Ishikawa (cell line): ENCODE data around the gene TENM3.

Experiments used
- CEBPB ChIP-seq: IDR thresholded peaks from 2 replicates; pipeline ENCODE4 v1.6.1; 2012
- CREB1 ChIP-seq: IDR thresholded peaks from 2 replicates; pipeline ENCODE4 v1.6.1; 2012; ENCODE audit warnings: low read depth
- EGR1 ChIP-seq: IDR thresholded peaks from 2 replicates; pipeline ENCODE4 v1.6.1; 2012
- EP300 ChIP-seq: IDR thresholded peaks from 2 replicates; pipeline ENCODE4 v1.6.1; 2012; ENCODE audit warnings: borderline replicate concordance
- FOXM1 ChIP-seq: IDR thresholded peaks from 2 replicates; pipeline ENCODE4 v1.6.1; 2012; ENCODE audit warnings: low read depth, borderline replicate concordance
- MAX ChIP-seq: IDR thresholded peaks from 2 replicates; pipeline ENCODE4 v1.6.1; 2012
- NFIC ChIP-seq: IDR thresholded peaks from 2 replicates; pipeline ENCODE4 v1.6.1; 2012
- RAD21 ChIP-seq: IDR thresholded peaks from 2 replicates; pipeline ENCODE4 v1.6.1; 2012; ENCODE audit warnings: low read depth
- REST ChIP-seq: IDR thresholded peaks from 2 replicates; pipeline ENCODE4 v1.6.1; 2012; ENCODE audit warnings: low read depth, mild to moderate bottlenecking
- TAF1 ChIP-seq: IDR thresholded peaks from 2 replicates; pipeline ENCODE4 v1.6.1; 2012; ENCODE audit warnings: low read depth, mild to moderate bottlenecking
- TCF12 ChIP-seq: IDR thresholded peaks from 2 replicates; pipeline ENCODE4 v1.6.1; 2012; ENCODE audit warnings: low read depth
- TEAD4 ChIP-seq: IDR thresholded peaks from 2 replicates; pipeline ENCODE4 v1.6.1; 2012
- USF1 ChIP-seq: IDR thresholded peaks from 2 replicates; pipeline ENCODE4 v1.6.1; 2012
- YY1 ChIP-seq: IDR thresholded peaks from 2 replicates; pipeline ENCODE4 v1.6.1; 2012; ENCODE audit warnings: low read depth
- ZBTB7A ChIP-seq: IDR thresholded peaks from 2 replicates; pipeline ENCODE4 v1.6.1; 2012; ENCODE audit warnings: low read depth

TENM3 gene

GRCh38 chr4:182510836-182511235, 267.6 kb downstream of the TENM3 start:
- TF ChIP-seq USF1: no peak
- TF ChIP-seq RAD21: no peak
- no peak for TF ChIP-seq TAF1
- TF ChIP-seq NFIC: no peak
- no peak for TF ChIP-seq EP300

- TF ChIP-seq CEBPB: no peak
- TF ChIP-seq EP300: no peak
- TF ChIP-seq CREB1: no peak
- no peak for TF ChIP-seq YY1
- TF ChIP-seq TEAD4: no peak
- TF ChIP-seq TCF12: no peak
- TF ChIP-seq MAX: no peak
- TF ChIP-seq NFIC: no peak
- TF ChIP-seq EGR1: no peak
- TF ChIP-seq FOXM1: no peak
- no peak for TF ChIP-seq TAF1
- no peak for TF ChIP-seq RAD21
- no peak for TF ChIP-seq REST
- TF ChIP-seq USF1: no peak
- TF ChIP-seq ZBTB7A: no peak
Measured at GRCh38 chr4:182513587-182514291, 270.5 kb downstream of the TENM3 start.

- TF ChIP-seq FOXM1 (no peak), NFIC (no peak), CREB1 (no peak), CEBPB (no peak), YY1 (no peak), RAD21 (no peak), EGR1 (no peak), TAF1 (no peak), MAX (no peak), ZBTB7A (no peak), REST (no peak), TEAD4 (no peak), EP300 (no peak), TCF12 (no peak), USF1 (no peak)
Measured at GRCh38 chr4:182518421-182518820, 275.2 kb downstream of the TENM3 start.

- TF ChIP-seq TCF12 (no peak), USF1 (no peak), TEAD4 (no peak), CREB1 (no peak), CEBPB (no peak), YY1 (no peak), FOXM1 (no peak), EP300 (no peak), NFIC (no peak), REST (no peak), MAX (no peak), RAD21 (no peak)
Measured at GRCh38 chr4:182519528-182519927, 276.3 kb downstream of the TENM3 start.
